GM12801 (cell line): Measurements from ENCODE around the gene SLC6A7.

Experiments
- TF ChIP-seq, protein P1 (sequence below): IDR thresholded peaks from one replicate; pipeline ENCODE4 v1.5.1; 2011; ENCODE audit warnings: control low read depth; ENCODE audit not compliant: insufficient read length; ENCODE audit errors: extremely low read depth

The SLC6A7 gene

DNA sequence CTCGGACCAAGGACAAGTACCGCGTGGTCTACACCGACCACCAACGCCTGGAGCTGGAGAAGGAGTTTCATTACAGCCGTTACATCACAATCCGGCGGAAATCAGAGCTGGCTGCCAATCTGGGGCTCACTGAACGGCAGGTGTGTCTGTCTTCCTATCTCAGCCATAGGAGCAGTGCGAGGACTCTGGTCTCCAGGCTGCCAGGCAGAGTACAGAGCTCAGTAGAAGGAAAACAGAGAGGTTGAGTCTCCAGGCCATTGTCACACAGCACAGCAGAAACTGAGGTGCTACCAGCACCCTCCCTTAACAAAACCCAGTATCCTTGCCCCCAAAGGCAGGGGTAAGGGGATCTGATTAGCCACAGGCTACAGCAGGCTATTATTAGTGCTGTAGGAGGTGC is 7.1 kb upstream of the SLC6A7 start:
- TF ChIP-seq, protein P1, sequence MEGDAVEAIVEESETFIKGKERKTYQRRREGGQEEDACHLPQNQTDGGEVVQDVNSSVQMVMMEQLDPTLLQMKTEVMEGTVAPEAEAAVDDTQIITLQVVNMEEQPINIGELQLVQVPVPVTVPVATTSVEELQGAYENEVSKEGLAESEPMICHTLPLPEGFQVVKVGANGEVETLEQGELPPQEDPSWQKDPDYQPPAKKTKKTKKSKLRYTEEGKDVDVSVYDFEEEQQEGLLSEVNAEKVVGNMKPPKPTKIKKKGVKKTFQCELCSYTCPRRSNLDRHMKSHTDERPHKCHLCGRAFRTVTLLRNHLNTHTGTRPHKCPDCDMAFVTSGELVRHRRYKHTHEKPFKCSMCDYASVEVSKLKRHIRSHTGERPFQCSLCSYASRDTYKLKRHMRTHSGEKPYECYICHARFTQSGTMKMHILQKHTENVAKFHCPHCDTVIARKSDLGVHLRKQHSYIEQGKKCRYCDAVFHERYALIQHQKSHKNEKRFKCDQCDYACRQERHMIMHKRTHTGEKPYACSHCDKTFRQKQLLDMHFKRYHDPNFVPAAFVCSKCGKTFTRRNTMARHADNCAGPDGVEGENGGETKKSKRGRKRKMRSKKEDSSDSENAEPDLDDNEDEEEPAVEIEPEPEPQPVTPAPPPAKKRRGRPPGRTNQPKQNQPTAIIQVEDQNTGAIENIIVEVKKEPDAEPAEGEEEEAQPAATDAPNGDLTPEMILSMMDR: no peak

- TF ChIP-seq, protein P1: no peak
Observed at GRCh38 chr5:150183436-150183835, 6.4 kb upstream of the SLC6A7 start.

GRCh38 chr5:150184006-150184405 is 5.9 kb upstream of the SLC6A7 start:
- TF ChIP-seq, protein P1: no peak

DNA sequence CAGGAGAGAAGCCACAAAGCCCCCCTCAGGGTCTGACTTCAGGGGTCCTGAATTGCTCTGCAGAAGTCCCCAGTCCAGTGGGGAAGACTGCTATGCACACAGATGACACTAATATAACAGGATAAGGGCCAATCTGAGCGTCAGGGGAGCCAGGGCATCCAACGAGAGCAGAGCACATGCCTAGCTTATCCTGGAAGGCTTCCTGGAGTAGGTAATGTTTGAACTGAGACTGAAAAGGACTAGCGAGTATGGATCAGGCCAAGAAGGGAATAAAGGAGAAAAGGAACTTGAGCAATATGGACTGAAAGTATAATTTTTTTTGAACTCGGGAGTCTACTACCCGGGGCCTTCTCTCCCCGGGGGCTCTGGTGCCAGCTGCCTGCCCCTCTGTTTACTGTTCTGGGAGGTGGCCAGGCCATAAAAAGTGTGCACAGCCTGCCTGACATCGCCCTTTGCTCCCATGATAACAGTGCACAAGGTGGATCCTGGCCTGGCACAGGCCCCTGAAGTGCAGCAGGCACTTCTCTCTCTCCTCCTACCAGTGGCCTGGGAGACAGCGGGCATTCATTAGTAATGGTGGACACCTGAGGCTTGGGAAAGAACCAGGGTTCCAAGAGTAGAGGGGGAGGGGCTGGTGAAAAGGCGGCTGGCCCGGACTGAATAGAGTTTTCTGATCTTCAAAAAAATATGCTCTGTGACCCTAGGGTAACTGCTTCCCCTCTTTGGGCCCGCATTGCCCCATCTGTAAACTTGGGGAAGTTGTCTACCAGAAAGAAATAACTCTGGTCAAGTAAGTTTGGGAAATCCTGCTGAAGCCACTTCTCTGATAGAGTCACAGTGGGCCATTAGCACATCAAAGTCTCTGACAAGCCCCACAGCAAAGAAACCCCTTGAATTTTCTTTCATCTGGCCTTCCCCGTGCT is 4.6 kb upstream of the SLC6A7 start:
- TF ChIP-seq, protein P1: no peak

GRCh38 chr5:150186137-150186536 is 3.7 kb upstream of the SLC6A7 start:
- TF ChIP-seq, protein P1: no peak

- TF ChIP-seq, protein P1: no peak
Observed at GRCh38 chr5:150186897-150187296, 3.0 kb upstream of the SLC6A7 start.

DNA sequence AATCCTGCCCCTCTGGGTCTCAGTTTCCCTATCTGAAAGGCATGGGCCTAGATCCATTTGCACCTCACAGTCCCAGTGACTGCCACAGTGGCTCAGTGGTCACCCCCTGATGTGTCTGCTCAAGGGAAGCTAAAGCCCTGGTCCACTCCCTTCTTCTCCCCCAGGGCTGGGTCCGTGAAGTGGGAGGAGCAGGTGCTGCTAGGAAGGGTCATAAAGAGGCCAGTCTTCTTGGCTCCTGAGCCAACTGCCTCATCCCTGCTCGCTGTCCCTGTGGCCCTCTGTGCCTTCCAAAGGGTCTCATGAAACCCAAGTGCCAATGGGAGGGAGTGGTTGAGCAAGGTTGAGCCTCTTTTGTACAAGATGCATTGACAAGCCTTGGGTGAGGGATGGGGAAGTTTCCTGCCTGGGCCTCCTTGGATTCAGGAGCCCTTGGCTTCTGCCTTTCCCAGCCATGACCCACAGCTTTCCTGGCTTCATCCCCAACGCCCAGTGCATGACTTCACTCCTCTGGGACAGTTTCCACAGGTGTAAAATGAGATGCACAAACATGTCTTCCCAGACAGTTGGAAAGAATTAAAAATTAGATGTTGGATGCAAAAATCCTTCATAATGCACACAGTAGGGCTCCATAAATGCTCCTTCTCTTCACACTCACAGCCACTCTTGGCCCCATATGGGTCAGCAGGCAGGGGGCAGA is 1.6 kb upstream of the SLC6A7 start:
- TF ChIP-seq, protein P1: no peak
